ENCODE results near the gene RBM20.

The RBM20 gene

DNA sequence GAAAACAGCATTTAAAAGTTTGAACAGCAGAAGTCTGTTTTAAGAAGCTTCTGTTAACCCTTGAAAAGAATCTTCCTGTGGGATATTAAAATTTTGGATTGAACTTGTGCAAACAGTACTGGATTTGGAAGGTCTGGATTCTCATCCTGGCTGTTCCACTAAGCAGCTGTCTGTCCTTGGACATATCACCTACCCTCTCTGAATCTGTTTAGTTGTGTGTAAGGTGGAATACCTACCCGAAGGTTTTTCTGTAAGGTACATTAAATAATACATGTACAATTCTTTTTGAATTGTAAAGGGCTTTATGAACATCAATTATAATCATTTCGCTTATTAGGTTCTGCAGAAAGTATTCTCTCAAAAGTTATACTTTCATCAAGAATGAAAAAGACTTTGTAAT lies 229.8 kb downstream of the RBM20 start:
- no peak overlapping the region for H3K4me3 ChIP-seq (ENCODE audit: low read length)
- H3K27ac ChIP-seq (ENCODE audit: low read length): no peak overlapping the region
- H3K9ac ChIP-seq (ENCODE audit: low read length): no peak overlapping the region
- no peak overlapping the region for H2AFZ ChIP-seq (ENCODE audit: low read length)
- no peaks in the 10 kb centered on the region for H3K9me2 ChIP-seq (replicated peaks; ENCODE audit: insufficient read depth, low read length)
- no peak for DNase-seq
- TF ChIP-seq EZH2phosphoT487 (IDR thresholded peaks at IDR 0.05; ENCODE audit: low read length): no peak
- TF ChIP-seq CTCF (IDR thresholded peaks at IDR 0.05; ENCODE audit: low read length): no peak
- no peak for TF ChIP-seq EZH2 (optimal IDR thresholded peaks at IDR 0.05; ENCODE audit: low read depth, low read length)
- no peaks in the 10 kb centered on the region for H3K27me3 ChIP-seq (replicated peaks; ENCODE audit: insufficient read depth, low read length)
- no peak overlapping the region for H3K4me2 ChIP-seq (ENCODE audit: low read depth, low read length)
- H3K36me3 ChIP-seq (replicated peaks; ENCODE audit: insufficient read depth, low read length): no peaks in the 10 kb centered on the region; the same call in 1 of the 2 replicates
- no peaks in the 10 kb centered on the region for H4K20me1 ChIP-seq (ENCODE audit: insufficient read depth, low read length)
- peaks cover 9% of the 10 kb centered on the region; the same call in 1 of the 2 replicates for H3F3A ChIP-seq (ENCODE audit: insufficient read depth, low read length)
- H3K9me3 ChIP-seq (replicated peaks; ENCODE audit: insufficient read depth, low read length): no peaks in the 10 kb centered on the region
- H3K4me1 ChIP-seq (ENCODE audit: low read length): peaks cover 8% of the 10 kb centered on the region
- peaks cover 27% of the 10 kb centered on the region for H3K79me2 ChIP-seq (ENCODE audit: low read length)

- Histone ChIP-seq H3F3A (ENCODE audit: insufficient read depth, low read length) (peaks cover 9% of the 10 kb centered on the region; the same call in 1 of the 2 replicates), H3K4me1 (ENCODE audit: low read length) (peaks cover 3% of the 10 kb centered on the region), H2AFZ (ENCODE audit: low read length) (no peak overlapping the region), H3K4me2 (ENCODE audit: low read depth, low read length) (no peak overlapping the region), H3K36me3 (replicated peaks; ENCODE audit: insufficient read depth, low read length) (no peaks in the 10 kb centered on the region; the same call in 1 of the 2 replicates), H3K27me3 (replicated peaks; ENCODE audit: insufficient read depth, low read length) (no peaks in the 10 kb centered on the region), H3K4me3 (ENCODE audit: low read length) (no peak overlapping the region), H3K9ac (ENCODE audit: low read length) (no peak overlapping the region), H3K79me2 (ENCODE audit: low read length) (peaks cover 27% of the 10 kb centered on the region), H3K9me2 (replicated peaks; ENCODE audit: insufficient read depth, low read length) (no peaks in the 10 kb centered on the region), H3K9me3 (replicated peaks; ENCODE audit: insufficient read depth, low read length) (no peaks in the 10 kb centered on the region), H4K20me1 (ENCODE audit: insufficient read depth, low read length) (no peaks in the 10 kb centered on the region), H3K27ac (ENCODE audit: low read length) (no peak overlapping the region)
- TF ChIP-seq CTCF (IDR thresholded peaks at IDR 0.05; ENCODE audit: low read length) (no peak), EZH2phosphoT487 (IDR thresholded peaks at IDR 0.05; ENCODE audit: low read length) (no peak), EZH2 (optimal IDR thresholded peaks at IDR 0.05; ENCODE audit: low read depth, low read length) (no peak)
- DNase-seq: no peak
Observed at GRCh38 chr10:110876000-110876399, 231.9 kb downstream of the RBM20 start.

DNA sequence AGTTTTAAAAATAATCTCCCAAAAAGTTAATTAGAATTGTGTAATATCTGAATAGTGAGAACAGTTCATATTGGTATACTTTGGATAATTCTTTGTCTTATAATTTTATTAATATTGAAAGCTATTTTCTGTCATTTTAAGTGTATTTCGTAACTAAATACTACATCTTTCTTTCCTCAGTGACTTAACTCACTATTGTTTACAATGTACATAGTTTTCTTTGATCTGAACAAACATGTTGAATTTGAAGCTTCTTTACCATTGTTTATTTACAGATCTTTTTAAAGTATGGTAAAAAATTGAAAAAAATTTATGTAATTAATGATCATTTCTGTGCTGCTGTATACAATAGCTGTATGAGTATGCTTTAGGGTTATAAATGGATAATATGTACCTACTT lies 232.7 kb downstream of the RBM20 start:
- Histone ChIP-seq H2AFZ (ENCODE audit: low read length) (no peak overlapping the region), H3K27me3 (replicated peaks; ENCODE audit: insufficient read depth, low read length) (no peaks in the 10 kb centered on the region), H3K9ac (ENCODE audit: low read length) (no peak overlapping the region), H3K79me2 (ENCODE audit: low read length) (peaks cover 27% of the 10 kb centered on the region), H3F3A (ENCODE audit: insufficient read depth, low read length) (peaks cover 6% of the 10 kb centered on the region; the same call in 1 of the 2 replicates), H3K27ac (ENCODE audit: low read length) (no peak overlapping the region), H3K4me1 (ENCODE audit: low read length) (no peaks in the 10 kb centered on the region), H3K9me3 (replicated peaks; ENCODE audit: insufficient read depth, low read length) (no peaks in the 10 kb centered on the region), H3K9me2 (replicated peaks; ENCODE audit: insufficient read depth, low read length) (no peaks in the 10 kb centered on the region), H3K36me3 (replicated peaks; ENCODE audit: insufficient read depth, low read length) (no peaks in the 10 kb centered on the region; the same call in 1 of the 2 replicates), H4K20me1 (ENCODE audit: insufficient read depth, low read length) (no peaks in the 10 kb centered on the region), H3K4me3 (ENCODE audit: low read length) (no peak overlapping the region), H3K4me2 (ENCODE audit: low read depth, low read length) (no peak overlapping the region)
- TF ChIP-seq EZH2 (optimal IDR thresholded peaks at IDR 0.05; ENCODE audit: low read depth, low read length): no peak
- TF ChIP-seq EZH2phosphoT487 (IDR thresholded peaks at IDR 0.05; ENCODE audit: low read length): no peak
- no peak for TF ChIP-seq CTCF (IDR thresholded peaks at IDR 0.05; ENCODE audit: low read length)
- no peak for DNase-seq

Measured in MM.1S (cell line).